NCI-H146 (cell line): ENCODE results near the gene MAGI1.
"Not testable (repeated sequence)": the region's sequence is repeated elsewhere in the genome, so short reads cannot be mapped to it uniquely, and the experiment has no call there.

Source experiments
- DNase-seq: peaks from one replicate; lab custom pipeline; 2025; lab: John Stamatoyannopoulos, UW

The MAGI1 gene

DNA sequence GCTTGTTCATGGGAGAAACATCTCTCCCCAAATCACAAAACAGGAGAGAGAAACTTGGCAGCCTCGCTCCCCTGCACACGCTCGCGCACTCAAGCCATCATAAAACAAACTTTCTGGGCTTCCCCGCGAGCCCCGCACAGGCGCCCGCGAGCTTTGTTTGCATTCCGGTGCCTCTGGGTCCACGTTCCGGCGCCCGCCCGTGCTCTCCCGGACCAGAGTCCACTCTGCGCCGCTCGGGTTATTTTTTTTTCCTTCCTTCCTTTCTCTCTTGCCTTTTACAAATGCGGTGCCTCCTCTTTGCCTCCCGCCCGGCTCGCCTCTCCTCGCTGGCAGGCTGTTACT, 363 bp downstream of the MAGI1 start:
- DNase-seq, result no peak

DNA sequence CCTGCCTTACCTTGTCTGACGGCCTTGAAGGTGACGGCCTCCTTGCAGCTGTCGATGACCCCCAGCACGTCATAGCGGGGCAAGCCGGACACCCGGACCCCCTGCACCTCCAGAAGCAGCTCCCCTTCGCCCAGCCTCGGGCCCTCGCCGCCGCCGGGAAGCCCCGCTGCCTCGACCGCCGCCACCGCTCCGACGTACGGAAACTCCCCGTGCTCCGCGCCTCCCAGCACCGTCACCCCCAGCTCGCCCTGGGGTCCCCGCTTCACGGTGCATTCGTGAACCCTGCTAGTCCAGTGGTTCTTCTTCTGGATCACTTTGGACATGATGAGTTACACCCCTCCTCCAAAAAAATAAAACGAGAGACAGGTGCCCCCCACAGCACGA, 740 bp downstream of the MAGI1 start:
- peak; percentile 1 for DNase-seq

DNA sequence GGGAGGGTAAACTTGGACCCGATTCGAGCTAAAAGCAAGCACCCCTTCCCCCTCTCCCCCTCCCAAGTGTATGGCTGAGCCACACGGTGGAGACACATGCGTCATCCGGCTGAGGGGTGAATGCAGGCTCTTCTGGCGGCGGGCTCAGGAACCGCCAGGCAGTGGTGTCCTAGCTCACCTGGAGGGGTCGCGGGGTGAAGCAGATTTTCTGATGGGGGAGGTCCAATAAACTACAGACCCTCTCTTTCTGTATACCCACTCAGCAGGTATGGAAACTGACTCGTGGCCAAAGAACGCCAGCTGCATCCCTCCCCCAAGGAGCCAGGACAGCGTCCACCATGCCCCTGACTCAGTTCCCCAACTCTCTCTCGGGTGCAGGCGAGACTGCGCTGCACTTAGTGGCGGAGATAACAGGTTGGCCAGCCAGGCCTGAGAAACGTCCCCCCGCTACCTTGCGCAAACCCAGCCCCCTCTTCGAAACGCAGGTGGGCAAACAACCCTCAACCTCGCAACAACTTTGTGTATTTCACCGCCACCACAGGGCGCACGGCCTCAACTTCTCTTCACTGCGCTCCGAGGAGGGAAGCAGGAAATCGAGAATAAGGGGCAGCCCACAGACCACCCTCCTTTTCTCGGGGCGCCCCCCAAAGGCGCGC, 1.3 kb downstream of the MAGI1 start:
- peak; percentile 15 for DNase-seq

DNA sequence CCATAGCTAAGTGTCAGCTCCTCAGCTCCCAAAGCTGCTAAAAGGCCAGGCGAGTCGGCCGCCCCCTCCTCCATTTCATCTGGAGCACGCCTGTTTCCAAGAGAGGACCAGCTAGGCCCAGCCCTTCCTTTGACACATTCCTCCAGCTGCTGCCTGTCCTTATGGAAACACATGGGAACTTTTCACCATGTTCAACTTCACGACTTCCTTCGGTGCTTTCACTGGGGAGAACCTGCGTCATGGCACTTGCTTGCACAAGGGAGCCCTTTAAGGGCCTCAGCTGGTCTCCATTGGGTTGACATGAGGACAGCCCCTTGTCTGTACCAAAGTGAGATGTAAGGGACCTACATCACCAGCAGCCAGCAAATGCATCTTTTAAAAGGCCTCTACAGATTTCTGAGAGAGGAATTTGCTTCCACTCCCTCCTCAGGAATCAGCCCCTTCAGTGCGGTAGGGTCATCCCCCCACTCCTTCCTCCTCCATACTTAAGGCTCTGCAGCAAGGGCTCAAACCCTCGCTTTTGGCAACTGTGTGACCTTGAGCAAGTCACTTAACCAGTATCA, 2.1 kb downstream of the MAGI1 start:
- no peak for DNase-seq

DNA sequence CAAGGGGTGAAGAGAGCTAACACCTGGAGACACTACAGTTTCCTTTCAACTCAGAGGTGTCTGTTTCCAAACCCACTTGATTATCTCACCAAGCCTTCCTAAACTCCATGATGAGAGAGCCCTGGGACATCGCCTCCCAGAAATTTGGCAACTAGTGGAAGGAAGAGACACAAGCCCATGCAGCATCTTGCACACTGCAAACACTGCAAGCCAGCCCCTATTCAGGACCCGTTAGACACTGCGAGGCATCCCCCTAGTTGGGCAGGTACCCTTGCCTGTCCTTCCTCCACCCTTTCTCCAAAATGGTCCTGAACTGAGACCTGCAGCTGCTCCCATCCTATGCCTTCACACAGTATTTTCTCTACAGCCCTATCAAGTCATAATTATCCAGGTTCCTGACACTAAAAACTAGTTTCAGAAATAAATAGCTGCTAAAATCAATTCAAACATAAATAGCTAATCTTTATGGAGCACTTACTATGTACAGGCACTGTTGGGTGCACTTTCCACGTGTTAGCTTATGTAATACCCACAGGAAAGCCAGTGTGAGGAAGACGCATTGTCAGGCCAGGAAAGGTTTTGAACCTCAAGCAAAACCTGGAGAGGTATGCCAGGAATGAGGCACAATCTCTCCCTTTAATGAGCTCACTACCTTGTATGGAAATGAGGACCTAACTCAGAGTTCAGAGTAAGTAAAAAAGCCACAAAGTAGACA, 2.8 kb downstream of the MAGI1 start:
- no peak for DNase-seq

DNA sequence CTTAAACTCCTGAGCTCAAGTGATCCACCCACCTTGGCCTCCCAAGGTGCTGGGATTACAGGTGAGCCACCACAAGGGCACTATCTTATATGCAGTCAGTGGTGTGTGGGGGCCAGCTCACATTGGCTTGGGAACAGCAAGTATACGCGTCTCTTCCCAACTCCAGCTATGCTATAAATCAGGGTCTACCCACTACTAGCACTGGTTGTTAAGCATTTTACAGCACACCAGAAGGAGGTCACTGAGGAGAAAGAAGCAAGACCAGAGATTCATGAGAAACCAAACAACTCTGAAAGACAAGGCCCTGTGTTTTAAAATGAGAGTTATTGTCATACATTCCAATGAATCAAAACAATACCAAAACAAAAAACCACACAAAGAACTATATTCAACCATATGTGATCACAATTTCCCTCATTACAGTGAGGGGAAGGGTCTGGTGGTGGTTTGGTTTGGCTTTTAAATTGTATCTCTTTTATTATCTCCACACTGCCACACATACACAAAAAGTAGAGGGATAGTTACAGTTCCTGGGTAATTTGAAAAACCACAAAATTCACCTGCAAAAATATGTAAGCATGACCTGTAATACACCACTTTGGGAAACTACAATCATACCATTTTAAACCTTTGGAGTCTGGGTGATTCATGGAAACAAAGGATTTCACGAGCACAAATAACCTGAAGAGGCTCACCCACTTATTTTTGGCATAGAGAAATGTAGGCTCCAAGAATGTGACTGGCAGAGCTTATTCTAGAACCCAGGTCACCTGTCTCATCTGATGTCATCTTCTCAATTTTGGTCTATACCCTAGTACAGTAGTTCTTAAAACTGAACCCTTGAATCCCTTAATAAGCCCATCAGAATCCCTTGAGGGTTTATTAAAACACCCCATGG, 5.2 kb downstream of the MAGI1 start:
- DNase-seq, result no peak

DNA sequence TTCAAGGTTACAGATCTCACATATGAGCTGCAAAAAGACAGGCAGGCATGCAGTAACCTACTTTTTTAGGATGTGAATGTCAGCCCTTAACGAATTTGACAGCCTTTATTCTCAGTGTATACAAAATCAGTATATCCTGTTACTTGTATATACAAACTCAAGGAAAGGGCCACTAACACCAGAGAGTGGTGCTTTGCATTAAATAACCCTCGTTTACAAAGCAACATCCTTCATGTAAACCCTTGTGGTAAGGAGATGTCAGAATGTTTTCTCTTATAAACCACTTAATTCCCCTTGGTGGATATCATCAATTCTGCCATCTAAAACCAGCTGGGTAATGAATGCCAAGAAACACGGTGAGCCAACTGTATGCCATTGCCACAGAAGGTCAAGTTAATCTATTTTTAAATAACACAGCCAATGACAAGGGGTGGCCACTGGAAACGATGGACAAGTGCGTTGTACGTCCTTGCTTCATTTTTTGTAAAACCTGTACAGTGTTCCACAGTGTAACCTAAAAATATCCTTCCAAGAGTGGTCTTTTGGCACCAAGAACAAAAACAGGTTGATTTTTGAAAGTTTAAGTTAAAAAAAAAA, 7.5 kb downstream of the MAGI1 start:
- DNase-seq, result no peak

DNA sequence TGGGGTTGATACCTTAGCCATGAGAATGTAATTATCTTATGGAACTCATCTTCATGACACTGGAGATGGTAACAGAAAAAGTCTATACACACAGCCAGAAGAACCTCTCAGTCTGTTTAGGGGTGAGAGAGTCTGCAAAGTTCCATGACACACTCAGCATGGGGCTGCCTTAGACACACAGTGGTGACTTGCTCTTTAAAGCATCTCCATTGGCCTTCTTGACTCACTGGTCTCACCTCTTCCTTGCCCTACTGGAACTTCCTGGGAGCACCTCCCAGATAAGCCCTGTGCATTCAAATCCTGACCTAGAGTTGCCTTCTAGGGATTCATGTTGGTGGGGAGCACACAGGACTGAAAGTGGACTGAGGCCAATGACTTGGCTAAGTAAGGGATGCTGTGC, 9.3 kb downstream of the MAGI1 start:
- DNase-seq, result no peak

DNA sequence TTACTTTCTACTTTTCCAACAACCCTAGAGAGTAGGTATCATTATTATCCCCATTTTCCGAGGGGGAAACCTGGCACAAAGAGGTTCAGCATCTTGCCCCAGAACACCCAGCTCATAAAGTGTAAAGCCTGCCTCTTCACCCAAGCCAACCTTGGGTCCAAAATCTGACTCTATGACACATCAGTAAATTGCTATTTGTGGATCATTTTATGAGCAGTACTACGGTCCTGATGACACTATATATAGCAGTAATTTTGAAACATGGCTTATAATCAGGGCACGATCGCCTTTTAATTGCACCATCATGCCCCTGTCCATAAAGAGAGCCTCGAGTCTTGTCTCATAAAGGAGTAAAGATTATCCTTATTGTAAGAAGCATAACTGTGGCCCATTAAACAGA, 9.7 kb downstream of the MAGI1 start:
- no peak for DNase-seq

DNA sequence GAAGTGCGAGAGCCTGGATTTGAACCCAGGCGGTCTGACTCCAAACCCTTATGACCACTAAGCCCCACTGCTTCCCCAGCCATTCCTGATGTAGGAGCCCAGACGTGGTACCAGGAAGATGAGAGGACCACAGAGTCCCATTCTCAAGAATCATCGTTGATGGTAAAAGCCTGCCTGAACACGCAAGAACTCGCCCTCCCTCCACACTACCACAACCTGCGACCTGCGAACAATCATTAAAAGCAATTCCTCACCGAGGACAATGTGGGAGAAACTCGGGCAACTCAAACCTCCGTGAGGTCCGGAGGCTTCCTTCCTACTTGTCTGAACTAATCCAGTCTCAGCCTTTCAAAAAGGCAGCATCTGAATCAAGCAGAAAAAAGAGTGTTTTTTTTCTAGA, 10.3 kb downstream of the MAGI1 start:
- no peak for DNase-seq

DNA sequence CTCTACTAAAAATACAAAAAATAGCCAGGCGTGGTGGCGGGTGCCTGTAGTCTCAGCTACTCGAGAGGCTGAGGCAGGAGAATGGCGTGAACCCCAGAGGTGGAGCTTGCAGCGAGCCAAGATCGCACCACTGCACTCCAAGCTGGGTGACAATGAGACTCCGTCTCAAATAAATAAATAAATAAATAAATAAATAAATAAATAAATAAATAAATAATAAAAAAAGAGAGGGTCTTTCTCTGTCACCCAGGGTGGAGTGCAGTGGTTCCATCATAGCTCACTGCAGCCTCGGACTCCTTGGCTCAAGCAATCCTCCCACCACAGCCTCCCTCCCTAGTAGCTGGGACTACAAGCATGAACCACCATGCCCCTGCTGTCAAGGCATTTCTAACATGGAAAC, 11.6 kb downstream of the MAGI1 start:
- not testable (repeated sequence) for DNase-seq

DNA sequence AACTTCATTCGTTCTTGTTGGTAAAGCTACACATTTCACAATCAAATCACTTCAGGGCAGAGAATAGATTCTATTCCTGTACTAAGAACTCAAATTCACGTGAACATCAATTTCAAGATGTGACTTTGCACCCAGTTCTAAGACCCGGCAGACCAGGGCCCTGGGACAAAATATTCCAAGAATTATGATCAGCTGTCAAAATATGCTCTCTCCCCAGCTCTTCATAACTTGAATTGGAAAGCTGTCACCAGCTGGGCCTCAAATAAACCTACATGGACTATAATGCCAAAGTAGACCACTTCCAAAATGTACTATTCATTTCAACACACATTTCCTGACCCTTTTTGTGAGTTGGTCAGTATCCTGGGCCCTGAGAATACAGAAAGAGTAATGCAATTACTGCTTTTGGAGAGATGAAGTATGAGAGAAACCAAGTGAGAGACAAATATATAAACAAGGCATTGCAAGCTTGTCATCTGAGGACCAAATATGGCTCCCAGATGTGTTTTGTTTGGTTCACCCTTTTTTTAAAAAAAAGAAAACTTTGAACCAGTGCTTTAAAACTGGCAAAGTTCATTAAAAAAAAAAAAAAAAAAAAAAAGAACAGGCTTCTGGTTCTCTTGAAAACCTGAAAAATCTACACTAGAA, 14.9 kb downstream of the MAGI1 start:
- DNase-seq, result no peak

DNA sequence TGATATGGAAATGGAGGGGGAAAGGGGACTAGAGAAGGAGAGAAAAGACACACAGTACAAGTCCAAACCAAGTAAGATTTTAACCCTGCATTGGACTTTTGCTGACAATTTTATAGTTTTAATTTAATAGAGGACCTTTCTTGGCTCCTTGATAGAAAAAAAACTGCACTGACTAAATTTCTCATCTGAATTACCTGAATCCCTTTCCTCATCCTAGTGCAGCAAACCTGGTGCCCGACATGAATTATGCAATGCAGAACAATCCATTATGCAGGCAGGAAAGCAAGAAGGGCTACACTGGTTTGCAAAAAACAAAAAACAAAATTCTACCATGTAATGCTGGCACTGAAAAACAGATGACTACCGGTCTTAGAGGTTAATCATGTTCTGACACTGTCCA, 15.5 kb downstream of the MAGI1 start:
- no peak for DNase-seq

DNA sequence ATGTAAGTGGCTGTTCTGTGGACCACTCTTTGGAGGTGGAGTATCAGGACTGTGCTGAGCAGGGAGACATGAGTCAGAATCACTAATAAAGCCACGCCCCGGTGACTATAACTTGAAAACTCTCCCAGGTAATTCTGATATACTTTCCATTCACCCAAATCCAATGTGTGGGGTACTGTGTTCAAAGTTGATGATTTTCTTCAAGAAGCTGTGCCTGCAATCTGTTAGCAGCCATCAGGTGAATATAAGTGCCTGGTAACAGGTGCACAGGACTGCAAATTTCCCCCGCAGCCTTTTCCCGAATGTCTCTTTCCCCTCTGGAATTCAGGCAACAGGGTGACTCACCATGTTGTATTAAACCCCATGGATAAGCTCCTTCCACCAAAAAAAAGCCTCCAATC, 17.0 kb downstream of the MAGI1 start:
- no peak for DNase-seq

DNA sequence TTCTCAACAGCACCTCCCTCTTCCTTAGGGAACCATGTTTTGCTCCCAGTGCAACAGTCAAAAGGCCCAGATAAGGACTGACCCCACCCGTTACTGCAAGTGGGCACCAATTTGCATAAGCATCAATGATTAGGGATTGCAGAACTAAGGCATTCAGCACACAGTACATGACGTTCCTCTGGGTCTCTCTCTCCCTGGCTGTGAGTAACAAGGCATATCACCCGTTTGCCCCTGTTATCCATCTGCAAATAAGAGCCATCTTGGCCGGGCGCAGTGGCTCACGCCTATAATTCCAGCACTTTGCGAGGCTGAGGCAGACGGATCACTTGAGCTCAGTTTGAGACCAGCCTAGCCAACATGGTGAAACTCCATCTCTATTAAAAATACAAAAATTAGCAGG, 18.8 kb downstream of the MAGI1 start:
- DNase-seq, result no peak

DNA sequence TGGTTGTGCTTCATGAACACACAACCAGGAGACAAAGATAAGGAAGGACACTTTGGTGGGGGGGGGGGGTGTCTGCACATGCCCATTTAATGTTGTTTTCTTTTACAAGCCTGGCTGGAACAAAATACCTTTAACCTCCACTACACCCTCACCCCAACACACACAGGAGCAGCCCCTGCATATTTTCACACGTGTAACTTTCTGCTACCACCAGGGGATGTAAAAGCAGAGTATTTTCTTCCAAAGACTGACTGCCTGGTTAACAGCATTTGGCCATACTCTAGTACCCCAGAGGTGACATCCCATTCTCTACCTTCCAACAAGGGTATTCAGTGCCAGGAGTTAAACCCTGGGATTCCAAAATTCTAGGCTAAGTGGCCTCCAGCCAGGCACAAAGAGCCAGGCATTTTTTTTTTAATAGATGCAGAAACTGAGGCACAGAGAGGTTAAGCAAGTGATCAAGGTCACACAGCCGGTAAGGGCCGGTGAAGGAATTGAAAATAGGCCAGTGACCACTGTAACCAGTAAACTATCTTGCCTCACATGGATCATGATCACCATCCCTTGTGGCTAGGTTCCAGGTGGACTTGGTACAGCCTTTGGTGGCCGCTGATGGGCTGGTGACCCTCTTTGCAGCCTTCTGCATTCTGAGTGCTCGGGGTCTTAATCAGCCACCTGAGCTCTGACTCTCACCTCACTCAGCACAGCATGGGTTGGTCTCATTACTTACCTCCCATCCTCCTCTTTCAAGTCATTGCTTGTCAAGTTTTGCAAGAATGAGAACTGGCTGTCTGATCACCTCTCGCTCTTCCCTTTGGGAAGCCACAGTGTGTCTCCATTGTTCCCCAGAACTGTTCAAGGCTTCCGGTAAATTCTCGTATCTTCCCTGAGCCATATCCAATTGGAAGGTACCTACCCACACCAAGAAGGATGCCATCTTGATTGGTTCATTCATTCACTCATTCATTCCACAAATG, 20.4 kb downstream of the MAGI1 start:
- DNase-seq, result no peak

DNA sequence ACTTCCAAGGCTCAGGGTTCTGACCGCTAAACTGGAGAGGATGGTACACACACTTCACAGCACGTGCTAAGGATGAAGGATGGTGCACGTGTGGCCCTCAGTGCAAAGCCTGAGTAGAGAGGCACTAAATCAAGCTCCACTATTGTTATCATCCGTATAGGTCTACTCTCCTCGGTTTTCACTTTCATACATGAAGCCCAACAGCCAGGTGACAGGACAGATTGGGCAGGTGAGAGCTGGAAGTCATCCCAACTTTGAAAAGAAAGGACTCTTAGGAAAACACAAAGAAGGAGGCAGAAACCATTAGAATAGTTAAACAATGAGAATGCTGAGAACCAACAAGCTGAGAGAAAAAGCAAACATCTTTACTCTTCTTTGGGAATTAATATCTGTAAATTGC, 21.1 kb downstream of the MAGI1 start:
- no peak for DNase-seq

DNA sequence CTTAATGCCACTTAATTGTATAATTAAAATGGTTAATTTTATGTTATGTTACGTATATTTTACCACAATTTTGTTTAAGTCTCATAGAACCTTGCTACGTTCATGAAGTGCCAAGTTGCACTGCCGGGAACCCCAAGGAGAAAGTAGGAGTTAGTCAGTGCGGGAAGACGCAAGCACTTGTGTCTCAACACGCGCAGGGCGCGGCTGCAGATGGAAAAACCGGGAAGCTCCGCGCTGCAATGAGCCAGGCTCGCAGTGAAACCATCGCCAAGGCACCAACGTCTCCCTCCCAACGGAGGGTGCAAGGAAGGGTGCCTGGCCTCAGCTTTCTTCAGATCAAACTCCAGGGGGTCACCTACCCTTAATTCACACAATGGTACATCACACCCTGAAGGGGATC, 21.6 kb downstream of the MAGI1 start:
- no peak for DNase-seq

DNA sequence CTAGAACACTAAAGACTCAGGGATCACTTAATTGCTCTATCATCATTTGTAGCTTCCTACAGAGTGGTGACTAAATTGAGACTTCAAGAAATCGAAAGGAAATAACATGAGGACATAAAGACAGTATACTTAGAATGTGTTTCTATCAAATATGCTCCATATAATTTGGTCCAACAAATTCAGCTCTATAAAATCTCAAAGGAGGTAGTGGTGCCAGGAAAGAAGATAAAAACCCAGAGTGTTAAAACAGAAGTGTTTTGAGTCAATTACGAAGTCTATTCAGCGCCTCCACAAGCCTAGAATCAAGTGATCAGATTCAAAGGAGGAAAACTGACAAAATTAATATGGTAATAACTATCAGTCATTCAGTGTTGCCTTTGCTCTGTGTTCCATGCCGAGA, 22.9 kb downstream of the MAGI1 start:
- no peak for DNase-seq

DNA sequence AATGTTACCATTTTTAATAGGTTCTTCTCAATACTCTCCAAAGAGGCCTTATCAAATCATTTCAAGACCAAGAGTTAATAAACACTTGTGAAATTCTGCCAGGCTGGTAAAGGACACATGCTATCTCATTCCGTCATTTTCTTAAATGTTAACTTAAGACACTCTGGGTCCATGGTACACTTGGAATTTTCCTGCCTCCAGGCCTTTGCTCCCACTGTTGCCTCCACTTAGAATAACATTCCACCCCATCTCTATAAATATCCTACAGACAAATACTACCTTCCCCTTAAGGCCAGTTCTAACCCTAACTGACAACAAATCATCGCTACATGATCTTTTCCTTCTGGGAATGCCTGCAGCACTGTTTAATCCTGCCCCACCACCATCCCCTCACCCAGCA, 24.1 kb downstream of the MAGI1 start:
- DNase-seq, result no peak

DNA sequence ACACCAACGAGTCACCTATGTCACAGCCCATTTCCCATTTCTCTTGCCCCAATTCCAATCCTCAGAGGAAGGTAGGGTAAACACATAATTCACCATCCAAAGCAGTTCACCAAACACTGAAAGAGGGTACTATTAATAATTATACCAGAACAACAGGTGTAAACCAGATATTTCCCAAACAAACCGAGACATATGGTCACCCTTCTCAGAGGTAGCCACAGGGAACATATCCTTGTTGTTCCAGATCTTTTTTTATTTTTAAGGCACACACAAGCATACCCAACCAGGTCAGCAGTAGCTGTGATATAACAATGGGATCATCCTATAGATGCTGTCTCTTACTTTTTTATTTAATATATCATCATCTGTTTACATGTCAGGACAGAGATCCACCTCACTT, 24.7 kb downstream of the MAGI1 start:
- DNase-seq, result no peak
